GM18498 (cell line): ENCODE results near the gene IGLL5.

ENCODE experiments used
- ATAC-seq: cut with Tn5 transposase; IDR thresholded peaks from one replicate; pipeline ENCODE4 v1.9.1; 2021; ENCODE audit warnings: mild to moderate bottlenecking, moderate library complexity; ENCODE audit not compliant: unreplicated experiment

Gene IGLL5

GRCh38 chr22:22887621-22888503 is at the start of gene IGLL5:
IGLL5 (plus strand) TSS chr22:22887816; CDS start chr22:22888054, 238 bp downstream.
- ATAC-seq = no peak

- ATAC-seq = no peak
These were observed 49.3 kb upstream of the IGLL5 start for GRCh38 chr22:22838148-22838786.

GRCh38 chr22:22839570-22840314 is 47.9 kb upstream of the IGLL5 start:
- no peak for ATAC-seq

DNA sequence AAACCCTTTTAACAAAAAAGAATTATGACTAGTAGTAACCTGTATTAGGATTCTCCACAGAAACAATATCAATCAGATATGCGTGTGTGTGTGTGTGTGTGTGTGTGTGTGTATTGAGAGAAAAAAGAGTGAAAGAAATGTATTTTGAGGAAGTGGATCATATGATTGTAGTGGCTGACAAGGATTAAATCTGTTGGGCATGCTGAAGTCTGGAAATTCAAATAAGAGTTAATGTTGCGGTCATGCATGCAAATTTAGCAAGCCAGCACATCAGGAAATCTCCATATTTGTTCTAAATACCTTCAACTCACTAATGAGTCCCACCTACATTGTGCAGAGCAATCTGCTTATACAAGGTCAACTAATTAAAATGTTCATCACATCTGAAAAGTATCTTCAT is 46.8 kb upstream of the IGLL5 start:
- no peak for ATAC-seq

DNA sequence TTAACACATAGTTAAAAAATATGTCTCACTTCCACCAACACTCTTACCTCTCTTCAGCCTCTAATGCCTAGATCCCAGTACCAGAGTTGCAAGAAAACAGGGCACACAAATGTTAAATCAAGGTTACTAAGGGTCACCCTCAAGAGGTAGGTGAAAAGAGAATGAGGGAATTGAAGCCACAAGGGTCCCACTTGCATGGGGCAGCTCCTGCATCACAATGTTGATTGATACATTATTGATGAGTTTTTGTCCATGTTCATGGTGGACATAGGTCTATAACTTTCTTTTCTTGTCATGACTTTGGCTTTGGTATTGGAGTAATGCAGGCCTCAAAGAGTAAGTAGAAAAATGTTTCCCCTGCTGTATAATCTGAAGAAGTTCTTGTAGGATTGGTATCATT is 46.0 kb upstream of the IGLL5 start:
- no peak for ATAC-seq

GRCh38 chr22:22842085-22842484 is 45.5 kb upstream of the IGLL5 start:
- ATAC-seq = no peak

DNA sequence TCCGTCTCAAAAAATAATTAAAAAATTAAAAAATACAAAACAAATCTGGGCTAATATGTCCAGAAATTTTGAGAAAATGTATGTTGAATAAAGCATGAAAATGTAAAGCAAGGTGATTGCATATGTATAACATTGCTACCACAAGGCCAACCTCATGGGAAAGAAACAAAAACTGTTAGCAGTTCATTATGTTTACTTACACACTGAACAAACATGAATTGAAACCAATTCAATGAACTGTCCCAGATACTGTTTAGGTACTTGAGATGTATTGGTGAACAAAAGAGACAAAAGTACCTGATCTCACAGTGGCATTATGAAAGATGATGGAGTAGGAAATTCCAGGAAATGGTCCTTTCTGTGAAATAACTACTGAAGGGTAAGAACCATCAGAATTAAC is 43.8 kb upstream of the IGLL5 start:
- ATAC-seq = no peak

DNA sequence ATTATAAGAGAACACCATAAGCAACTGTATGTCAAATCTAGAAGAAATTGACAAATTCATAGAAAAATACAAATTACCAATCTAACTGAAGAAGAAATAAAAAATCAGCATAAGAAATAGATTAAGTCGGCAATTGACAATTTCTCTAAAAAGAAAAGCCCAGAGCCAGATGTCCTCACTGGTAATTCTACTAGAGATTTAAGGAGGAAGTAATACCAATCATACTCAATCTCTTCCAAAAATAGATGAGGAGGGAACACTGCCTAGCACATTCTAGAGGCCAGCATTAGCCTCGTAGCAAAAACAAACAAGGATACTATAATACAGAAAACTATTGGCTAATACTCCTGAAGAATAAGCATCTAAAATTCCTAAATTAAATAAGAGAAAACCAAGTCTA is 40.4 kb upstream of the IGLL5 start:
- ATAC-seq = no peak

GRCh38 chr22:22848364-22848866 is 39.2 kb upstream of the IGLL5 start:
- no peak for ATAC-seq

DNA sequence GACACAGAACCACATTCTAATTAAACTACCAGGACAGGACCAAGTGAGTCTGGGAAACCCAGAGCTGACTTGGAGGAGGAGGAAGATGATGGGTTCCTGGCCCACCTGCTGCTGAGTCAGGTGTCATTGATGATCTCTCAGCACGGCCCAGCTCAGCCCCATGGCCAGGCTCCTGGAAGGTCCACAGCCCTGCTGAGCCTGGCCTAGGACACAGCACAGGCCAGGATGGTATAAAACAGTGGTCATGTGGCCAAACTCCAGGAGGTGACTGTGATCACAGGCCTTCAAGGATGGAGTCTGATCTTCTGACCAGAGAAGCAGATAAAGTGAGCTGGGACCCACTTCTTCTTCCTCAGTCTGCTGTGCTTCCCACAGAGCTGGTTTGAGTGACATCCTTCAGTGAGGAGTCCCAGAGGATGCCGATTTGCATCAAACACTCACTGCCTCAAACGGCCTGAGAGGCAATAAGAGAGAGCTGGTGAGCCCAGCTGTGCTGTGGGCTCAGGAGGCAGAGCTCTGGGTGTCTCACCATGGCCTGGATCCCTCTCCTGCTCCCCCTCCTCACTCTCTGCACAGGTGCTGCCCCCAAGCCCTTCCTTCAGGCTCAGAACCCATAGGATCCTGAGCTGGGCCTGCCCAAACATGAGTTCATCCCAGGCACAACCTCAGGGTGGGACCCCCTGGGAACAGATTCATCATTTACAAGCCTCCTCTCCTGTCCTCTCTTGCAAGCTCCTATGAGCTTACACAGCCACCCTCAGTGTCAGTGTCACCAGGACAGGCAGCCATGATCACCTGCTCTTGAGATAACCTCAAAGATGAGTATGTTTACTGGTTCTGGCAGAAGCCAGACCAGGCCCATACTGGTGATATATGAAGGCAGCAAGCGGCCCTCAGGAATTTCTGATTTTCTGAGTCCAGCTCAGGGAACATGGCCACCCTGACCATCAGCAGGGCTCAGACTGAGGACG is 37.7 kb upstream of the IGLL5 start:
- no peak for ATAC-seq

- ATAC-seq = no peak
These were observed 35.6 kb upstream of the IGLL5 start for GRCh38 chr22:22851969-22852368.

DNA sequence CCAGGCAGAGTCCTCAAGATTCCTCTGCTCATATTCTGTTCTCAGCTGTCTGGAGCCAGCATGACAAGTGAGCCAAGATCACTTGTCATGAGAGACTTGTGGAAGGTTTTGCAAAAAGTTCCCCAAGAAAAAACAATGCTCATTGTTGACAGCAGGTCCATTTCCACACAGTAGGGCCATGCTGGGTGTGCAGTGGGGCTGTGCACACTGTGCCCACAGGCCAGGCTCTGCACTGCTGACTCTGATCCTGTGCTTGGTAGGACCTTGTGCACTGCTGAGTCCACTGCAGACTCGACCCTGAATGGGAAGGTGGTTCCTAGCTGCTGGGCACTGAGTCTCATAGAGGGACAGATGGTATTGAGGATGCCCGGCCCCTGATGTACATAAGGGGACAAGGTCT is 33.9 kb upstream of the IGLL5 start:
- no peak for ATAC-seq

GRCh38 chr22:22854466-22854865 is 33.1 kb upstream of the IGLL5 start:
- no peak for ATAC-seq

- no peak for ATAC-seq
These were observed 32.5 kb upstream of the IGLL5 start for GRCh38 chr22:22855085-22855484.

GRCh38 chr22:22855617-22856308 is 31.9 kb upstream of the IGLL5 start:
- no peak for ATAC-seq

DNA sequence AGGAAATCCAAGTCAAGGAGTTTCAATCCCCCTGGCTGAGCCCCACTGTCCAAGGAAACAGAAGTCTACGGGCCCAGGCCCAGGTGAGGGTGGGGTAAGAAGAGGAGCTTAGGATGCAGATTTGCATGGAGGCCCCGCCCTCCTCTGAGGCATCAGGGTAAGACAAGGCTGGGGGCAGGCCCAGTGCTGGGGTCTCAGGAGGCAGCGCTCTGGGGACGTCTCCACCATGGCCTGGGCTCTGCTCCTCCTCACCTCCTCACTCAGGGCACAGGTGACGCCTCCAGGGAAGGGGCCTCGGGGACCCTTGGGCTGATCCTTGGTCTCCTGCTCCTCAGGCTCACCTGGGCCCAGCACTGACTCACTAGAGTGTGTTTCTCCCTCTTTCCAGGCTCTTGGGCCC is 31.3 kb upstream of the IGLL5 start:
- ATAC-seq = no peak

- no peak for ATAC-seq
These were observed 30.6 kb upstream of the IGLL5 start for GRCh38 chr22:22856885-22857606.

GRCh38 chr22:22857607-22858558 is 29.7 kb upstream of the IGLL5 start:
- ATAC-seq = no peak
